ENCODE measurements around the gene BGN.

Gene BGN

DNA sequence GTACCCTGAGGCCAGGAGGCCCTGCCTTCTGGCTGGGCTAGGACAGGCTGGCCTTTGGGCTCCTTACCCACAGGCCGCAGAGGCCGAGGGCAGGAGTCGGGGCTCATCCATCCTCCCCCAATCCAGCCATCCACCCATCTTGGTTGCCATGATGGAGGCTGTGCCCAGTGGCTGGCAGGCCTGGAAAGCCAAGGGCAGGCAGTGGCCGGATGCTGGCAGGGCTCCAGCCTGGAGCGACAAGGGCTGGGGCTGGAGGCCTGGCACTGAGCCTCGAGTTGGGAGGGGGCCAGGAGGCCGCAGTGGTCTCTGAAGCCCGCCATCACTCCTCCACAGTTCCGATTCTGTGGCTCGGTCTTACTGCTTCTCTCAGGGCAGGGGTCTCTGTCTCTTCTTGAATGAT, 8.6 kb upstream of the BGN start:
- no peak for DNase-seq

DNA sequence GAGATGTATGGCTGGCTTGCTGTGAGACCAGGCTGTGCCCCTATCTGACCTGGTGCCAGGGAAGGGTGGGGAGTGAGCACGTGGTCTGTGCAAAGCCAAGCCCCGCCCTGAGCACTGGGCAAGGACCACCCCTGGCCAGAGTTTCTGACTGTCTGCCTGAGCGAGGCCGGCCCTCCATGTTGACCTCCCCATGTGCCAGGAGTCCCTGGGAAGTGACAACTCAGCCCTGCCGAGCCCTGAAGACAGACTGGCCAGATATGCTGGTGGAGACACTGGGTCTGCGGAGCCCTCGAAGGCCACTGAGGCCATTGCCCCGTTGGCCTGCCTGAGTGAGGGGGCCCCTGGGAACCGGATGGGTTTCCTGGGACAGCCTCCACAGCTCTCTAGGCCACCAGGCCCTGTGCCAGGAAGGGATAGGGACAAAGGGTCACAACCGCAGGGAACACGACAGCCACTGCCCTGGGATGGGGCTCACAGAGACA, 7.1 kb upstream of the BGN start:
- DNase-seq, result no peak

GRCh38 chrX:153488231-153488914, 6.4 kb upstream of the BGN start:
- no peak for DNase-seq

DNA sequence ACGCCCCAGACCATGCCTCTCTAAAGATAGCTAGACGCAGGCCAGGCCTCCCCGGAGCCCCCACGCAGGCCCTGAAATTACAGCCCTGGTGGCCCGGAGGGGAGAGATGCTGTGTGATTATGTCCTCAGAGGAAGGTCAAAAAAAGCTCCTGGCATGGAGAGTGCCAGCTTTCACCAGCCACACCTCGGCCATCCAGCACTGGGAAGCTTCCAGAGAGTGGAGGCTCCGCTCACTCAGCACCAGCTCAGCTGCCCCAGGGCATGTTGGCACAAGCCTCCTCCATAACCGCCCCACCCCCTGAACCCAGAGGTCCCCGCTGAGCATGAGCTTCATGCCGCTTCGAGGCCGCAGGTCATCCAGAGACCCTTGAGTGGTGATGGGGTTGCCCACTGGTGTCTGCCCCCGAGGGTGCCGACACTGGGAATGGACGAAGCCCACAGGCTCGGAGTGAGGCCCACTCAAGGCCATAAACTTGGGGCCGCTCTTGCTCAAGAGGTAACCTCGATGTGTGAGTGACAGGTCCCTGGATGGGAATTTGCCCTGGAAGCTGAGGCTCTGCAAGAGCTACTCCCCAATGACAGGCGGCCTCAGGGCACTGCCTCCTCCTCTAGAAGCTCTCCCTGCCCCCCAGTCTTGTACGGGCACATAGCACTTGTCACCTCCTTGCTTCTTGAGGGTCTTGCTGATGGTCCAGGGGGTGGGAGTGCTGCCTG, 4.4 kb upstream of the BGN start:
- no peak for DNase-seq

DNA sequence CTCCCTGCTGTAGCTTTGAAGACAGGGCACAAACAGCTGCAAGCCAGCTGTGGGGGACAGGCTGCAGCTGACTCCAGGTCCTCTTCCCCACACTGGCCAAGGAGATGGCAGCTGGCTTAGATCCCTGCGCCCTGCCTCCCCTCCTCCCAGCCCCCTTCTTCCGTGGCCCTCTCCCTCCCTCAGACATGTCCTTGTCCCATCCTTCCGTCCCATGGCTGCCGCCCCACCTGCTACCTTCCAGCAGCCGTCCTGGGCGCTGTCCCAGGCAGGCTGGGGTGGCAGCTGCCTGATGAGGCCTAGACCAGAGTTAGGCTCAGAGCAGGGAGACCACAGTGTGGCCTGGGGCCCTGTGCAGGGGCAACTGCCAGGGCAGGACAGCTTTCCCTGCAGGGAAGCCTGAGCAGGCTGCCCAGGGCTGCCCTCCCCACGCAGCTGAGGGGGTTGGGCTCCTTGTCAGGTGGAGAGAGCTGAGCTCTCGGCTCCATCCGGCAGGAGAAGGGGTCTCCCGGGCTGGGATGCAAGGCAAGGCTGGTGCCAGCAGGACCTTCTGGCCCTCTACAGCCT, 3.3 kb upstream of the BGN start:
- DNase-seq, result no peak

DNA sequence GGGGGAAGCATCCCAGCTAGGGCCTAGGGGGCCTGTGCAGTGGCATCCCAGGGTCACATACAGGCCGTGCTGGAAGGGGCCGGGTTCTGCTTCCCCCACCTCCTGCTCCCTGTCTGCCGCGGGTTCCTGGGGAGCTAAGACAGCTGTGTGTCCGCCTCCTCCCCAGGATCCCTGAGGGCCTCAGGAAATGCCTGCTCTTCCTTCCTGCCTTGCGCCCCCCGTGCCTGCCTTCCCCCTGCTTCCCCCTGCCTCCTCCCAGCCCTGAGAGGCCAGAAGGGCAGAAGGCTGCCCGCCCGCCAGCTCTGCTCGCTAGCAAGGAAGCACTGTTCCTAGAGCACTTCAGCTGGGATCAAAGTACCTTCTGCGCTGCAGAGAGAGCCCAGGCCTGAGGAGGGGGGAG, 2.9 kb upstream of the BGN start:
- DNase-seq, result no peak

- no peak for DNase-seq
Measured at GRCh38 chrX:153492543-153492942, 2.2 kb upstream of the BGN start.

DNA sequence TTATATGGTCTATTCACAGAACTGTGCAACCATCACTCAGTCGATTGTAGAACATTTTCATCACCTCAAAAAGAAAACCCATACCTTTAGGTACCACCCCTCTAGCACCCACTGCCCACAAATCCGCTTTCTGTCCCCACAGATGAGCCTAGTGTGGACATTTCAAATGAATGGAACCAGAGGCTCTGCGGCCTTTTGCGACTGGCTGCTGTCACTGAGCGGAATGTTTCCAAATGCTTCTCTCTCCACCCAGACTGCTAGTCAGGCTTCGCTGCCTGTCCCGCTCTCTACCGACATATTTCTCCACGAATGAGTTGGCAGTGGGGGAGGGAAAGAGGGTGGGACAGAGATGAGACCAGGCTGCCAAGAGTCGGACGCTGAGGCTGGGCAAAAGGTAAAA, 1.7 kb upstream of the BGN start:
- no peak for DNase-seq

- DNase-seq, result no peak
Measured at GRCh38 chrX:153494061-153494460, 719 bp upstream of the BGN start.

GRCh38 chrX:153495362-153495751, 577 bp downstream of the BGN start:
- DNase-seq, result no peak

GRCh38 chrX:153495903-153496589, 1.3 kb downstream of the BGN start:
- DNase-seq, result no peak

DNA sequence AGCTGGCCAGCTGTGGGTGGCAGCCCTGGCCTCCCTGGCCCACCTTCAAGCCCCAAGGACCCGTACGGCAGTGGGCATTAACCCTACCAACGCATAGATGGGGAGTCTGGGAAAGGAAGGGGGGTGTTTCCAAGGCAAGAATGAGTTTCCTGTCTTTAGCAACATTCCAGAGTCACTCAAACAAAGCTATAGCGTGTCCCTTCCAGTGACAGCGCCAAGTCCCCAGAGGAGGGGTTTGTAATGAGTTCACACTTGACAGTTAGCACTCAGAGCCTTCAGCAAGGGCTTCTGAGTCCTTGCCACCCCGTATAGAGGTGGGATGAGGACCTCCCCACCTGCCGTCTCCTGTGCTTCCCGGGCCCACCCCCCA, 1.8 kb downstream of the BGN start:
- no peak for DNase-seq

DNA sequence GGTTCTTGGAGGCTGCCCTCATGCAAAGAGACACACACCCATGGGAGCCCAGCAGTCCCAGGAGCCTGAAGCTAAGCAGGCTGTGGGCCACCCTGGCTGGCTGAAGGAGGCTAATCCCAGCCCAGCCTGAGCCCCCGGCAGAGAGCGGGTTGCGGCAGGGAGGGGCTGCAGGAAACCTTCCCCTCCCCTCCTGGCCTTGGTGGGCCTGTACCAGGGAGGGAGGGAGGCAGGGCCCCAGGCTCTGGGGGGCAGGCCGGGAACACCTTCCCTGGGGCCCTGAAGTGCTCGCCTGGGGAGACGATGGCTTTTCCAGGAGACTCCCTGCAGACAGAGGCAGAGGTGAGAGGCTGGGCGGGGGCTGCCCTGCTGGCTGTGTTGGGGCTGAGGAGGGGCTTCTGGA, 3.7 kb downstream of the BGN start:
- DNase-seq, result no peak

- DNase-seq, result no peak
Measured at GRCh38 chrX:153499341-153499740, 4.6 kb downstream of the BGN start.

- DNase-seq, result peak; percentile 26
Measured at GRCh38 chrX:153499876-153500275, 5.1 kb downstream of the BGN start.

DNA sequence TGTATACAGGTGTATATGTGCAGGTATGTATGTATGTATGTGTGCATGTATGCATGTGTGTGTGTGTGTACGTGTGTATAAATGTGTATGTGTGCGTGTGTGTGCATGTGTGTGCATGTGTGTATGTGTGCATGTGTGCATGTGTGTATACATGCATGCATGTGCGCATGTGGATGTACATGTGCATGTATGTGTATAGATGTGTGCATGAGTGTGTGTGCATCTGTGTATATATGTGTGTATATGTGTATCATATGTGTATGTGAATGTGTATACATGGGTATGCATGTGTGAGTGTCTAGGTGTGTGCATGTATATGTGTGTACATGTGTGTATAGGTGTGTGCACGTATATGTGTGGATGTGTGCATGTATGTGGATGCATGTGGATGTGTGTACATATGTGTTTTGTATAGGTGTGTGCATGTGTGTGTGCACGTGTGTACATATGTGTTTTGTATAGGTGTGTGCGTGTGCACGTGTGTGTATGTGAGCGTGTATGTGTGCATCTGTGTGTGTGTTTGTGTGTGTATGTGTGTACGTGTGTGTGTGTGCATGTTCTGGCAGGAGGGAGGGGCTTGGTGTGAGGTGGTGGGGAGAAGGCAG, 6.0 kb downstream of the BGN start:
- DNase-seq, result no peak

DNA sequence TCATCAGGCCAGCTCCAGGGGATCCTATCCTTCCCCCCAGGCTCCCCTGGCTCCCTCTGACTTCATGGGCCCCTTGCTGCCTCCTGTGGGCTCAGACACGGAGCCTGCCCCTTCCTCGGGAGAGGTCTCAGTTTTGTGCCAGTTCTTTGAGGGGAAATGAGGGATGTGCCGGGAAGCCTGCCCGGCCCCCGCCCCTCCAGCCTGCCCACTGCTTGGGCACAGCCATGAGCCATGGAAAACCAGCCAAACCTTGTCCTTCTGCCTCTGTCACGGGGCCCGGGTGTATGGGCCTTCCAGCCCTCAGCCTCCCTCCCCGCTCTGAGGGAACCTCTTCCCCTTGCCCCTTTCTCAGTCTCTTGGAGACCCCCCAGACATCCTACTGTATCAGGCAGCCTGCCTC, 6.8 kb downstream of the BGN start:
- no peak for DNase-seq

DNA sequence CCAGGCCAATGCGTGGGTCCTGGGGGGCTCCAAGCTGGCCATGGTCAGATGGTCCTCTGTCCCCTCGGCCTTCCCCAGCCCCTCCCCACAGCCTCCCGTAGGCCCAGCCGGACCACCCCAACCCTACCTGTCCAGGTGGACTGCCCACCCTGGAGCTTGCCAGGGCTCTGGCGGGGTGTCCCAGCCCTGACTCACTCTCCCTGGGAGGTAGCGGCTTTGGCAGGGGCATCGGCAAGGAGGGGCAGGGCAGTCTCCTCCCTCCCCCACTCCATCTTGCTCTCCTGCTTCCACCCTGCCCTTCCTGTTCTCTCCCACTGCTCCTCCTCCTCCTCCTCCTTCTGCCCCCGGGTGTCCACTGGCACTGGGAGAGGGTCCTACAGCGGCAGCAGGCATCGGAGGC, 7.4 kb downstream of the BGN start:
- DNase-seq, result no peak

- no peak for DNase-seq
Measured at GRCh38 chrX:153502796-153503195, 8.0 kb downstream of the BGN start.

- peak; percentile 30 for DNase-seq
Measured at GRCh38 chrX:153504445-153505016, 9.8 kb downstream of the BGN start.

DNA sequence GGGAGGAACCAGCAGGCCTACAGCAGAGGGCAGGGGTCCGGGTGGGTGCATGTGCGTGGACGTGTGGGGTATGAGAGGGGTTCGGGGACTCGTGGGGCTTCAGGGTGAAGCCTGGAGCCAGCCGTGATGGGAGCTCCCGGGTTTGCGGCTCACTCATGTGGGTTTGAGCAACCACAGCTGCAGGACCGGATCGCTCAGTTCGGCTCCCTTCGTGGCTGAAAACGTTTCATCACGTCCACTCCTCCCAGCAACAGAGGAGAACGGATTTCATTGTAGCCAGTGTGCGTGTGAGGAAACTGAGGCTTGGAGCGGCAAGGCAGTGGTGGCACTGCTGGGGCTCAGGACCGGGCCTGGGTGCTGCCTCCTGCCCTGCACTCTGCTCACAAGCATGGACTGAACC, 10.6 kb downstream of the BGN start:
- DNase-seq, result no peak

DNA sequence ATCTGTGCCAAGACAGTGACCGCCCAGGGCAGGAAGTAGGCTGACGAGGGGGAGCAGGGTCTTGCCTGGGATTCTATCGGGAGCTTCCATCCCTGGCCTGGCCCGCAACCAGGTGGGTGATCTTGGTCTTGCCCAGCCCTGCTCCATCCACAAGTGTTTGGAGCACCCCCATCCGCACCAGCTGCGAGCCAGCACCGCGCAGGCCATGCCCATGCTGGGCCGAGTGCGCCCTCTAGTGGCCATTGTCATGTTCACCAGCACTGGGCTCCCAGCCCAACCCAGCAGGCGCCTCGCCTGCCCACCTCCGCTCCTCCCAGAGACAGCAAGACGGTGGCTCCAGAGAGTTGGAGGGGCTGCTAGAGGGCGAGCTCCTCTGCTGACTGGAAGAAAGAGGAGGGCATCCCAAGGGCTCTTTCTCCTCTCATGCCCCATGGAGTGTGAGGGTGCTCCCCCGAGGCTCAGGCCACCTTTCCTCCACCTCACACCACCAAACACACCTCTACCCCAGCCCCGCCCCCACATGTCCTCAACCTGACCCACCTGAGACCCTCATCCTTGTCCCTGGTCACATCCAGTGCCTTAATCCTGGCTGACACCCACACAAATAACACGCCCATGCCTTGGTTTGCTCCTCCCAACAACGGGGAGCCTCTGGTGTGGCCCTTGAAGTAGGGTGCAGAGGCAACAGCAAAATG, 12.9 kb downstream of the BGN start:
- DNase-seq, result peak; percentile 81
